ENCODE measurements around the gene SUPT4H1. TPM values are rescaled to one million over a fixed set of nuclear protein-coding genes. Genes with fewer than 3 reads are reported as not detected.

Gene SUPT4H1
- total and polyA plus RNA-seq, 2 donors (not counting 1 experiment from before 2014, with no cell fraction given): 30.2 to 60.1 TPM

GRCh38 chr17:58364270-58364942, 12.4 kb upstream of the SUPT4H1 start:
- no peak overlapping the region for H3K4me3 ChIP-seq (ENCODE audit: control extremely low read depth in 1 of 5, extremely low read depth in 1 of 5, insufficient read depth in 1 of 5, low read depth in 2 of 5, low read length in 4 of 5)
- peaks cover 7 to 8% of the 10 kb centered on the region in 2 donors for H3K4me1 ChIP-seq (ENCODE audit: control insufficient read depth in 2 of 2, insufficient read depth in 2 of 2, low read length in 2 of 2)
- H3K9ac ChIP-seq (ENCODE audit: low read length): no peak overlapping the region
- no peaks in the 10 kb centered on the region for H3K27me3 ChIP-seq (replicated peaks in 1 of 4; ENCODE audit: control extremely low read depth in 1 of 4, control insufficient read depth in 3 of 4, insufficient read depth in 4 of 4, low read length in 3 of 4)
- H3K27me3 Mint-ChIP-seq: no peaks in the 10 kb centered on the region
- TF ChIP-seq CTCF (IDR thresholded peaks at IDR 0.05) (no peak), EZH2 (IDR thresholded peaks at IDR 0.05; ENCODE audit: borderline replicate concordance, insufficient read depth, low read depth, low read length, poor library complexity, severe bottlenecking) (no peak)
- no peak for ATAC-seq (ENCODE audit: low read depth)
- H3K36me3 ChIP-seq (replicated peaks in 1 of 2; ENCODE audit: control extremely low read depth in 1 of 2, control insufficient read depth in 1 of 2, extremely low read depth in 1 of 2, insufficient read depth in 2 of 2, low read length in 1 of 2): peaks cover 0 to 3% of the 10 kb centered on the region in 2 experiments
- H3K9me3 Mint-ChIP-seq (ENCODE audit: insufficient read depth): no peaks in the 10 kb centered on the region
- no peak for DNase-seq
- H3K27ac ChIP-seq (ENCODE audit: low read length in 2 of 2): no peak overlapping the region
- H3K4me1 Mint-ChIP-seq: peaks cover 10% of the 10 kb centered on the region
- WGBS (ENCODE audit: insufficient coverage): 93% methylated on average over 5 of the region's 7 CpGs
- H3K4me3 Mint-ChIP-seq: no peak overlapping the region
- H3K9me3 ChIP-seq (ENCODE audit: control extremely low read depth in 1 of 3, control insufficient read depth in 2 of 3, insufficient read depth in 1 of 3, low read length in 2 of 3): no peaks in the 10 kb centered on the region
- intact Hi-C loops (cut with micrococcal nuclease): no loop called here
- ChIA-PET POLR2A (interaction anchor here (0.9 kb wide), 1 partner anchor 8 kb away, joined by 3 read pairs; no protein-coding TSS in a partner anchor), CTCF (interaction anchor here (1.0 kb wide), 1 partner anchor 21 kb away, joined by 4 read pairs; no protein-coding TSS in a partner anchor)
- no peak overlapping the region for H3K4me2 ChIP-seq (replicated peaks; ENCODE audit: low read depth, low read length, poor library complexity, severe bottlenecking)
- H3K27ac Mint-ChIP-seq: no peak overlapping the region
- no peak overlapping the region for H2AFZ ChIP-seq (ENCODE audit: insufficient read depth, low read depth, low read length, poor library complexity, severe bottlenecking)
- H3K79me2 ChIP-seq (ENCODE audit: control insufficient read depth, insufficient read depth, low read length): no peaks in the 10 kb centered on the region
- no peaks in the 10 kb centered on the region for H4K20me1 ChIP-seq (ENCODE audit: control insufficient read depth, insufficient read depth, low read length, poor library complexity, severe bottlenecking)
